ENCODE data around the gene TAF15.

Gene TAF15

DNA sequence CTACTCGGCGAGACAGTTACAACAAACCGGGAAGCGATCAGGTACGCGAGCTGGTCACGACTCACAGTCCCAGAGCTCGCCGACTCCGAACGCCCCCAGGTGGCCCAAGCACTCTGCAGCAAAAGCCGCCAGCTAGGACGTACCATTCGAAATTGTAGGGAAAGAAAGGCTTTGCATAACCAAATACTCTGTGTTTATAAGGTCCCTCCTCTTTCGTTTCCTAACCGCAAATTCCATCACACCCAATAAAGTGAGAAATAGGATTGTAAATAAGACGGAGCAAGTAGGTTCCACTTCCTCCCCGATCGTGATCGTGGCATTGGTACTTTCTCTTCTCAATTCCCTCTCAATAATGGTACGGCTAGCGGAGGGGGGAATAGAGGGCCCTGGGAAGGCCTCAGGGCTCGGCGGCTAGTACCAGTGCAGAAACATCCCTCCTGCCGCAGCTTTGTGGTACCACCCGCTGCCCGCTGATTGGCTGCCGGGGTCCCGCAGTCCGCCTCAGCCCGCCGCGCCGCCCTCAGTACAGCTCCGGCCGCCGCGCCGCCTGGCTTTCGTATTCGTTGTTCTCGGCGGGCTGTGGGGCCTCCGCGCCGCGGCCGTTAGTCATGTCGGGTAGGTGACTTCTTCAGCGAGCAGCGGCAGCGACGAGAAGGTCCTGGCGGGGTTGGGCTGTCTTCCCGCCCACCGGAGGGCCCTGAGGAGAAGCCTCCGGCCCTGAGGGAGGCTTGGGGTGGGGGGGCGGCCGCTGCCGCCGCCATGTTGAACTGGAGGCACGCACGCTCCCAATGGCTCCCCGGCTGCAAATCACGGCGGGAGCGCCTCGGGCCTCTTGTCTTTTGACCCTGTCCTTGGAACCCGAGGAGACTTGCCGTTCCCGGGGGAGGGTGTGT lies at the start of gene TAF15:
TSS of gene TAF15 (plus strand) at position 523 of the 893 bp plus-strand sequence. CDS start at position 609, 86 bp downstream.
- DNase-seq: peak; percentile 96

DNA sequence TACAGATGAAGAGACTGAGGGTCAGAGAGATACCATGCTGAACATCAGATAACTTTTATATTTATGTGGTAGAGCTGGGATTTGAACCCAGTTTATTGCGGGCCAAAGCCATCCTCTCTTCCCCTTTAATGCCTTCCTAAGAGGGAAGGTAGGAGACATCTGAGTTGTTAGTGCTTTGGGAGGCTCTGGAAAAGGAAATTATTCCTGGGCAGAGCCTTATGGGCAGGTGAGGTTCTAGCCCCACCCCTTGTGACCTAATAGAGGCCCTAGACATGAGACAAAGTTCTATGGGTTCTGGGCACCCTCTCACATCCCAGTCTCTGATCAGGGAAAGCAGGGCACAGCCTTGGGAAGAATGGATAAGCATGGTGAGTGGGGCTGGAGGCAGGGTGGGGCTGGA lies 48.7 kb upstream of the TAF15 start, which contains the start of gene C17orf50:
TSS of gene C17orf50 (plus strand) at position 301 of the 400 bp plus-strand sequence. CDS start at position 356, 55 bp downstream.
- no peak for DNase-seq

DNA sequence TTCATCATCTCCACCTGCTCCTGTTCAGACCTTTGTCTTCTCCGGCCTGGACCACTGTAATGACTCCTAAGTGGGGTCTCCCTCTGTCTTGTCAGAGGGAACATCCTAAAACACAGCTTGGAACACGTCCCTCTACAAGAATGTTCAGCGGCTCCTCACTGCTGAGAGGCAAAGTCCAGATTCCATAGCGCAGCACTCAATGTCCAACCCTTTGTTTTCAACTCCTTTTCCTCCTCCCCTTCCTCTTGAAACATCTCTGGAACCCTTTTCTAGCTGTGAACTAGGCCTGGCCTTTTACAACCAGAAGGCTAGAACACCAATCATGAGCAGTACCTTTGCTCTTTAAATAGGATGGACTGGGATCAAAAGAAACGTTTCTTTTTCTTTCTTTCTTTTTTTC lies 47.7 kb upstream of the TAF15 start:
- no peak for DNase-seq

DNA sequence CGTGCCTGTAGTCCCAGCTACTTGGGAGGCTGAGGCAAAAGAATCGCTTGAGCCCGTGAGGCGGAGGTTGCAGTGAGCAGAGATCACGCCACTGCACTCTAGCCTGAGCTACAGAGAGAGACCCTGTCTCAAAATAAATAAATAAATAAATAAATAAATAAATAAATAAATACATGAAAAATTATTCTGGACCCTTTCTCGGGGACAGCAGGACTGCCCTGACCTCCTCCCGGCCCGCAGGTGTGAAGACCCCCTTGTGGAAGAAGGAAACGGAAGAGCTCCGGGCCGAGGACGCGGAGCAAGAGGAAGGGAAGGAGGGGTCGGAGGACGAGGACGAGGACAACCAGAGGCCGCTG lies 45.5 kb upstream of the TAF15 start:
- no peak for DNase-seq

DNA sequence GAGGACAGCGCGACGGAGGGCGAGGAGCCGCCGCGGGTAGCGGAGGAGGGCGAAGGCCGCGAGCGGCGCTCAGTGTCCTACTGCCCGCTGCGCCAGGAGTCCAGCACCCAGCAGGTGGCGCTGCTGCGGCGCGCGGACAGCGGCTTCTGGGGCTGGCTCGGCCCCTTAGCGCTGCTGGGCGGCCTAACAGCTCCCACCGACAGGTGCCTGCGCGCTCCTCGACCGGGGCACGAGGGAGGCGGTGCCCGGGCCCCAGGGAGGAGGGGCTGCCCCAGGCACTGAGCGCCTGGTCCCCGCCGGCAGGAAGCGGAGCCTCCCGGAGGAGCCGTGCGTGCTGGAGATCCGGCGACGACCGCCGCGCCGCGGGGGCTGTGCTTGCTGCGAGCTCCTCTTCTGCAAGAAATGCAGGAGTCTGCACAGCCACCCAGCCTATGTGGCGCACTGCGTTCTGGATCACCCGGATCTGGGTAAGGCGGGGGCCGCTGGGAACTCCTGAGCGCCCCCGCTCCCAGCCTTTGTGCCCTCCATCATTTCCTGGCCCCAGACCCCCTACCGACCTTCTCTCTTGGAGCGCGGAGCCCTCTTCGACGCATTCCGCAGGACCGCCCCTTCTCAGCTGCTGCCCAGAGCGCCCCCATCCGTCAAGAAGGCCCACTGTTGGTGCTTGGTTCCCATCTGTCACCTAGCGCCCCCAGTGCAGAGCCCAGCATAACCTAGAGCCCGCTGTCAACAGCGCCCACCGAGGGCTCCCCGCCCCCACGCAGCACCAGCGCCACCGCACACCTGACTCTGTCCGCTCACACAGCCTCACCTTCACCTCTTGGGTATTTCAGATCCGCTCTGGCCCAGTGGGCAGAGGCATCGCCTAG lies 44.9 kb upstream of the TAF15 start:
- DNase-seq: peak; percentile 86

DNA sequence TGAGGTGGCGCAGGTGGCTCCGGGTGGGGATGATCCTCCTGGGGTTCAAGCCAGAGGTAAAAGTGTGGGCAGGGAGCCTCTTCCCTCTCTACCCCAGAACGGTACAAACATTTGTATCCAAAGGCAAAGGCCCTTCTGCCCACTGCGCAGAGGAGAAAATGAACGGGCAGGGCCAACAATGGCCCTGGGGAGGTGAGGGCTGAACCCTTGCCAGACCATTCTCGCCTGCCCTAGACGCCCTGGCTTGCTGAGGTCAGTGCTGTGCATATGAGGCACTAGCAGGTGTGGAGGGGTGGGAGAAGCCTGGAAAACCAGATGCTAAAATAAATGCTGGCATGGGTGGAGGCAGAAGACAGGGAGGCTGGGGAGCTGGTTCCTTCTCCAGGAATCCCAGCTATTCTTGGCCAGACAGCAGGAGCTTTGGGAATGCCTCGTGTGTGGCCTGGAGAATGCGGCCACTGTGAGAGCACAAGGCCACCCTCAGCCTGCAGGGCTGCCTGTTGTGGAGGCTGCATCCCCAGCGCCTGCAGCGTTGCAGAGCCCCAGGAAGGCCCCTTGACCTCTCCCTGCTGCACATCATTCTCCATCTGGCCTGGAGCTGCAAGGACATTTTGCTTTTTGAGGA lies 44.1 kb upstream of the TAF15 start:
- DNase-seq: no peak

DNA sequence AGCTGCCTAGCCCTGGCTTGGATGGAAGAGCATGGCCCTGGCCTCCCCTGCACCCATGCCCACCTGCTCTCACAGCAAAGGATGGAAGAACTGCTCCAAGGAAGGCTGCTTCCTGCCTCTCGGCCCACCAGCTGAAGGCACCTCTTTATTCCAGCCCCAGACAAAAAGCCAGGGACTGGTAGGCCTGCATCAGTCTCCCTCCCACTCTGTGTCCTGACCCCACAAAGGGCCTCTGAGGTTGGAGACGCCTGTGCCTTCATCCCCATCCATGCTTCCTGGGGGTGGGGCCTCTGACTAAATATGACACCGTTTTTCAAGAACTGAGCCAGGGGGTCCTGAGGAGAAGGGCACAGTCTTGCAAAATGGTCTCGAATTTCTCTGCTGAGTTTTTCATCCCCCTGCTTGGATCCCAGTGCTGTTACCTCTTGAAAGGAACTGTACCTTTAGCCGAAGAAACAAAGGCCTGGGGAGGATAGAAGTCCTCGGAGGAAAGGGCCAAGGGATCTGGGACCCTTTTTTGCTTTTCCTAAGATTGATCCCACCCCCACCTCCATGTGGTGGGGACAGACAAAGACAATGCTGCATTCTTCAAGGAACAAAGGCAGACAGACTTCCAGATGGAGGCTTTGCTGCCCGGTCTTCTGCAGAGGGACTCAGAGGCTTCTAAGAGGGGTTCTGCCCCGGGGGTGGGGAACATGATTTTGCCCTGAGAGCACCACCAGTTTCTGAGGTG lies 43.4 kb upstream of the TAF15 start:
- DNase-seq: no peak

DNA sequence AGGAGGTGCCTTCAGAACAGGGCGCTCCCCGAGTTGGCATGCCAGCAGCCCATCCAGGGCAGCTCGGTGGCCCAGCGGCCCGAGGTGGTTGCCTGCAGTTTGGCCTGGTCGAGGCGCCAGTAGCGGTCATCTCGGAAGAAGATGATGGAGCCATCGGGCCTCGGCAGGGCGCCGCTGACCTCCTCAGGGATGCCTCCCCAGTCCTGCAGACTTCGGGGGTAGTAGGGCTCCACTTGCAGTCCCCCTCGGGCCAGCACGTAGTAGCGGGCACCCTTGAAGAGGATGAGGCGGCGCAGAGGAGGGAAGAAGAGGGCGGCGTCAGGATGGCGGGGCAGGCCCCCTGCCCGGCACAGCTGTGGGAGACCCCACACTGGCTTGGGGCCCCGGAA lies 42.8 kb upstream of the TAF15 start:
- DNase-seq: no peak

DNA sequence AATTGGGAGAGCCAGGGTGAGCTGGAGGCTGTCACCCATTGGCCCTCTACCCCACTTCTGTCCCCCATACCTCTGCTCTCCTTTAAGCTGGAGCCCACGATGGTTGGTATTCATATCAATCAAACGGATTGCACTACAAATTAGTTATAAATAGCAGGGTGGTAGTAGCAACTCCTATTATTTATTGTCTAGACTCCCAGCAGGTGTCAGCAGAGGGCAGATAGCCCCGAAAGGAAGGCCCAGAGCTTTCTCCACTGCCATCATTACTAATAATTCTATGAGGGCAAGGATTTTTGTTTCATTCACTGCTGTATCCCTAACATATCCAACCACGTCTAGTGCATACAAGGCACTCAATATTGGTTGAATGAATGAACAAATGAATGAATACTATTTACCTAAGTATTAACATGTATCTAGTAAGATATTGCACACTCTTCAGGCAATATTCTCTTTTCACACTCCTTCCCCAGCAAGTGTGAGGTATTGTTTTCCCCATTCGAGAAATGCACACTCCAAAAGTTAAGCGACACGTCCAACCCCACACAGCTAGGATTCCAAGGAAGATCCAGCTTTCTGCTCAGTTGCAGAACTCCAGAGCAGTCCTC lies 42.3 kb upstream of the TAF15 start:
- no peak for DNase-seq

DNA sequence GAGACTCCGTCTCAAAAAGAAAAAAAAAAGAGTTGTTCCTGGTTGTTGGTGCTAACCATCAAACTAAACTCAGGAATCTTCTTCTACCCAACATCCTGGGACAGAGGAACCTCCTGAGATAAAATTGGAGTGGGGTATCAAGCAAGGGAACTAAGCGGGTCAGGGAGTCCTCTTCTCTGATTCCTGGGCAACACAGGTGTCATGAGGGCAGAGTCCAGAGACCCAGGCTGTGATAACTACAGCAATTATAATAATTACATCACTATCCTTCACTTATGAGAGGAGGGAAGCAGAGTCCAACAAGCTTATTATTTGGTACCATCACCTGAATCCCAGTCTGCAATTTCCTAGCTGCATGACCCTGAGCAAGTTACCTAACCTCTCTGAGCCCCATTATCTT lies 40.5 kb upstream of the TAF15 start:
- no peak for DNase-seq

DNA sequence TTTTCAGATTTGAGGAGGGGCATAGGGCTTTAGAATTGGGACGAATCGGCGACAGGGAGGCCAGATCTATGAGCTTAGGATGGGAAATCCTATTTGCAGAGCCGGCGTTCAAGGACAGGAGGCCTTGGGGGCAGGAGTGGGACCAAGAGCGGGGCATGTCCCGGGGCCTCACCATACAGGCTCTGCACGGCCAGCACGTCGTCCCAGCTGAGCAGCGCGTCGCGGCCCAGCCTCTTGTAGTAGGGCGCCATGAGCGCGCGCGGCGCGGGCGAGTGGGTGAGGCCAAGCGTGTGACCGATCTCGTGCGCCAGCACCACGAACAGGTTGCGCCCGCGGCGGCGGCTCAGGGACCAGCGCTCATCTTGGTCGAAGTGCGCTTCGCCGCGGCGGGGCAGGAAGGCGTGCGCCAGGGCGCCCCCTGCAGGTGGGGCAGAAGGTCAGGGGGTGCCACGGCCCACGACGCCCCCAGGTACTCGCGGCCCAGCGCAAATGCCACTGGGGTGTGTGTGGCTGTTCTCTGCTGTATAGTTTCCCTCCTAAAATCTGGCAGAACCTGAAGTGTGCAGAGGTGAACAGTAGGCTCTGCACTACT lies 39.3 kb upstream of the TAF15 start:
- DNase-seq: no peak

DNA sequence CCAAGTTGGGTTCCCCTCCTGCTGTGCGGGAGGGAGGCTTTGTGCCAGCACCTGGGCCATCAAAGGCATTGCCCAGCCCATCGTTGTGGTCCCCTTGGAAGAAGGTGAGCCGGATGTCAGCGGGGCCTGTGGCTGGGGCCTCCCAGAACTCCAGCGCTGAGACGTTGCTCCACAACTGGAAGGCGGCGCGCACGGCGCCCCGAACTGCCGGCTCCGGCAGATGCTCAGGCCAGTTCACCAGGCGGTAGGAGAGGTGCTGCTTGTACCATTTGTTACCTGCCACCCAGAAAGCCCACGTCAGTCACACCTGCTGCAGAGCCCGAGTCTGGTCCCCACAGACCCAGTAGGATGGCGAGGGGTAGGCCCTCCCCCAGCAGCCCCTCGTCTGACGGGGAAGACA lies 36.2 kb upstream of the TAF15 start:
- no peak for DNase-seq

DNA sequence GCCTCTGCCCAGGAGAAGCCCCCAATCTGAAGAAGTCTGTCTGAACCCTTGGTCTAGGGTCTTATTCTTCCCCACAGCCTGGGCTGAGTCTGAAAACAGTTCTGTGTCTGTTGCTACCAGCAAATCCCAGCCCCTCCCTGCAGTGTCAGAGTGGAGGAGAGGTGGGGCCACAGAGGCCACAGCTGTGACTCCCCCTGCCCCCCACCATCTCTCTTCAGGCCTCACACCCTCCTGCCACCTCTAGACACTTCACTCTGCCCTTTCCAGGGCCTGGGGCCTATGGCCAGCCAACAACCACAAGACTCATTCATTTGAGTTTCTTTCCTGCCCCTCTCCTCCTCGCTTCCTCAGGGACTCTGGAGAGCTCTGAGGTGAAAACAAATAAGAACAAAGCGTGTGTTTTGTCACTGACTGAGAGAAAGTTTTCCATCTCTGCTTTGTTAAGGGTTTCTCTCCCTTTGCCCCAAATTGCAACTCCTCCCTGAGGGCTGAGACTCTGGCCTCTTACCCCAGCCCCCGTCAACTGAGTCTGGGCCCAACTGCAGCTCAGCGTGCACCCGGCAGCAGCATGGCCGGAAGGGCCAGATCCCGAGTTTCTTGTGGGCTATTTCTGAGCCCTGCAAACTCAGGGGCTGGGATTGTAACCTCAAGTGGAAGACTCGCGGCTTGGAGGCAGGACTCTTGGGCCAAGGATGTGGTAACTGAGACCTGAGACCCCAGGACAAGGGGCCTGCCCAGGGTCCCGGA lies 35.4 kb upstream of the TAF15 start:
- DNase-seq: no peak

DNA sequence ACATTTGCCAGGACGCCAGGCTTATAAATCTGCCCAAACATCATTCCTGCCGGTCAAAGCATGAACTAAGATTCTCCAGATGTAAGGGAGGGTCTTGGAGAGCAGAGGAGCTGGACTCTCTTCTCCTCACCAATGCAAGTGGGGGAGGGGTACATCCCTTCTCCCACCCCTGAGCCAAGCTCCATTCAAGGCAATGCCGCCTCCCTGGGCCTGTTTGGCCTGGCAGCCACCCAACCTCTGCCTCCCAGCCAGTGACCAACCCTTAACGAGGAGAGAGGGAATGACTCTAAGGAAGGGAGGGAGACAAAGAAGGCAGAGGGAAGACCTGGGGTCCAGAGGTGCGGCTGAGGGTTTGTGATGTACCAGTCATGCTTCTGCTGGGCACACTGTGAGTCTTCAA lies 34.8 kb upstream of the TAF15 start:
- no peak for DNase-seq

DNA sequence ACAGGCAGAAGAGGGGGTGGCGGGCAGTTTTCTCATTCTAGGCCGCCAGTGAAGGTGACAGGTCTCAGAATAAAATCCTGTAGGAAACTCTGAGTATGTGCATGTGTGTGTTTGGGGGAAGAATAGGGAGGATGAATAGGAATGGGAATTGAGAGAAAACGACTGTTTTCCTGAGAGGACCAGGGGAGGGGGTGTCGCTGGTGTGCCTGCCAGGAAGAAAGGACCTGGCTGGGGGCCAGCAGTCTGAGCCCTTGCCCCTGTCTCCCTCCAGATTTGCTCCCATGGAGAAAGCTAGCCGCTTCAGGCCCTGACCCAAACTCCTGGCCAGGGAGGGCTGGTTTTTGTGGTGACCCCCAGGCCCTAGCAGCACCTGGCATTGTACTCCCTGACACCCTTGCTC lies 34.2 kb upstream of the TAF15 start:
- no peak for DNase-seq

DNA sequence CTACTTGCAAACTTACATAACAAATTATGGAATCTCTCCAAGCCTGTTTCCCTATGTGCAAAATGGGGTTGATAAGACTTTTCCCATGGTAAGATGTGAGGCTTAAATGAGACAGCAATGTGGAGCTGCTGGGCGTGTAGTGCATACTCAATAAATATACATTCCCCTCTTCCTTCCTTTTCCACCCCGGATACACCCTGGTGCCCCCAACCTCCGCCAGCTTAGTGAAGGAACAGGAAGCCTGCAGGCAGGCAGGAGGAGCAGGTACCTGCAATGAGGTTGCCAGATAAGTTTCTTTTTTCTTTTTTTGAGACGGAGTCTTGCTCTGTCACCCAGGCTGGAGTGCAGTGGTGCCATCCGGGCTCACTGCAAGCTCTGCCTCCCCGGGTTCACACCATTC lies 33.7 kb upstream of the TAF15 start:
- DNase-seq: no peak

DNA sequence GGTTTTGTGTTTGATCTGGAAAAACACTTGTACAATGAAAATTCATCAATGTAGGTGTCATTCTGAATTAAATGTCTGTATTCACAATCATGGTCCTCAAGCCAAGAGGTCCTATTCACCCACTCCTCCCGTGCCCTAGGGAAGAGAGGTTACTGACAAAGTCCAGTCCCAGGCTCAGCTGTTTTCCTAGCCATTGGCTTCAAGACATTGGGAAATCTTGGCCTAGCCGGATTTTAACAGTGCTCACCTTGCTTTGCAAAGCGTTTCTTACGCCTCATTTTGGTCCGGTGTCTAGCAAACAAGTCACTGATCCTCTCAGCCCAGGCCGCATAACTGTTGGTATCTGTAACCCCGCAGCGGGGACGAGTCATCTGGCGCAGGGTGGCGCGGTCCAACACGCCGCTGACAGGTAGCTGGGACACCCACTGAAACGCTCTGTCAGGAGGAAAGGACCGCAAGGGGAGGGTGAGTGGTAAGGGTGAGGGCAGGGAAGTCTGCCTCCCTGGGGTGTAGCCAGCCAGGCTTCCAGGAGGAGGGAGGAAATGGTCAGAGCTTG lies 30.6 kb upstream of the TAF15 start:
- DNase-seq: no peak

DNA sequence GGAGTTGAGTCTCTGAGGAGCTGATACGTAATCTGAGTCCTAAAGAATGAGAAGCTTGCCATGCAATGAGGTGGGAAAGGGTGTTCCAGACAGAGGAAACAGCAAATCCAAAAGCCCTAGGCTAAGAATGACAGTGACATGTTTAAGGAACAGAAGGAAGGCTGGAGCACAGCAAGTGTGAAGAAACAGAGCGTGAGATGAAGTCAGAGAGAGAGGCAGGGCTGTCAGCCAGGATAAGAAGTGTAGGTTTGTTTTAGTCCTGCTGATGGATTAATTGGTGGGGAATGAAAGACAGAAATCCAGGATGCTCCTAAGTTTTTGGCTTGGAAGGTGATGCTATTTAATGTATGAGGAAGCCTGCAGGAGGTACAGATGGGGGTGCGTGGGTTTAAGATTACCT lies 28.3 kb upstream of the TAF15 start:
- no peak for DNase-seq

DNA sequence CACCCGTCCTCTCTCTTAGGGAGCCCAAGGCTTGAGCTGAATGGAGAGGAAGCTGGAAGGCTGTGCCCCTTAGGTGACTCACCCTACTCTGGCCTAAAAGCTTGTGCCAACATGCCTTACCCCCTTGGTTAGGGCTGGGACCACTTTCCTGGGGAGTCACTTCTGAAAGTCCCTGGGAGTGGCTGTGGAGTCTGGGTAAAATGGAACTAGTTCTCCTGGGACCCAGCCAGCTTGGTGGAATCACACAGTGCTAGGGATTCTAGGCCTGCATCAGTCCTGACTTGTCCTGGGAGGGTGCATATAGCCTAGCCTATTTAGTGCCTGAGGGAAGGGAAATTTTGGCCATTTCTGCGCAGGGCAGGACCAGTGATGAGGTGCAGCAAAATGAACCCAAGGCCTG lies 24.4 kb upstream of the TAF15 start:
- DNase-seq: no peak

DNA sequence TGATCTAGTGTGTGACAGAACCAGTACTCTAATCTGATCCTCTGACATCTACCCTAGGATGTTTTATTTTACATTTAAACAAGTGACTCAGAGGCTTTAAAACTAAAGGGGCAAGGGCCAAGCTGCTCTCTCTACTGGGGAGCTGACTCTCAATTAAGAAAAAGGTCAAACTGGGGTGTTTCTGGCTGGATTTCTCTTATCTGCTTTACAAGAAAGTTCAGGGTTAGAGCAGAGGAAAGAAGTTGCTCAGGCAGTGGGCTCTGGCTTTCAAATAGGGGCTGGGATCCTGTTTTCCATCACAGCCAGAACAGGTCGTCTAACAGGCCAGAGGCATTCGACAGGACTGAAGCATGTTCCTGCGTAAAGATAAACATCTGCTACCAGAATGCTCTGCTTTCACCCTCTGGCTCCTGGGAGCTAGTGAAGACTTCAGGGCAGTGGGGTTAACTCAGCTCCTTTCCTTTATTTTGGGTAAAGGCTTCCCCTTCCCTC lies 22.3 kb upstream of the TAF15 start:
- DNase-seq: no peak
